ENCODE measurements around the gene PABPN1. TPM values are rescaled to one million over a fixed set of nuclear protein-coding genes. Genes with fewer than 3 reads are reported as not detected.

The PABPN1 gene
- polyA plus RNA-seq, 3 donors = 54.4 to 356 (median 64.6) TPM

DNA sequence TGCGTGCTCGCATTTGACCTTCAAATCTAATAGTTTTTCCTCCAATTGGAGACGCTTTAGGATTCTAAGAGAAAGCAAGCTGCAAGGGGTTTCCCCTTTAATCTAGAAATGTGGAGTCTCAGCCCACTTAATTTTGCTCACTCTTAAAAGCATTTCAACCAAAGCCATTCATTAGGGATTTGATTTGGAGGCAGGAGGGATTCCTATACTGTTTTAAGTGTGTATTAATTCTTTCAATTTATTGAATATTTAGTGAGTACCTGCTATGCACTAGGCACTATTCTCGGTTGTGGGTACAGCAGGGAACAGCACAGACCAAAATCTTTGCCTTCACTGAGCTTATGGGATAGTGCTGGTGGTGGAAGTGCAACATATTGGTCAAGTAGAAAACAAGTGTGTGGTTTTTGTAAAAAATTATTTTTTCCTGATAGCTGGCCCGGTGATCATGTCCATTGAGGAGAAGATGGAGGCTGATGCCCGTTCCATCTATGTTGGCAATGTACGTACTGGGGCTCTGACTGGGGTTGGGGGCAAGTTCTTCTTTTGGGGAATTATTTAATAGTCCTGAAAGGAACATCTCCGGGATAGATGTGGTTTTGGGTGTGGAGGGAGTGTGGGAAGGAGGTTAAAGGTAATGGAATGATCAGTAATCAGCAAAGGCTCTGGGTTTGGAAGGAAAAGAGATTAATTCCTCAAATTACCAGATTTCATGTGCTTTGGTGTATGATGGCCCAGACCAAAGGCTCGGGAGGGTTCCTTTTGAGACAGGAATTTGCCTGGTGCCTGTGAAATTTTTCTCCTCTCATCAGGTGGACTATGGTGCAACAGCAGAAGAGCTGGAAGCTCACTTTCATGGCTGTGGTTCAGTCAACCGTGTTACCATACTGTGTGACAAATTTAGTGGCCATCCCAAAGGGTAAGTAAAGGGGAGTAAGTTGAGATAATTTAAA is 1.6 kb downstream of the PABPN1 start:
- no peaks in the 10 kb centered on the region for H3K9me3 ChIP-seq (replicated peaks in 1 of 2; ENCODE audit: control insufficient read depth in 1 of 2, insufficient read depth in 1 of 2, low read length in 2 of 2)
- no peaks in the 10 kb centered on the region for H3K27me3 ChIP-seq (ENCODE audit: control insufficient read depth in 2 of 2, insufficient read depth in 2 of 2, low read length in 2 of 2)
- TF ChIP-seq, protein P1, sequence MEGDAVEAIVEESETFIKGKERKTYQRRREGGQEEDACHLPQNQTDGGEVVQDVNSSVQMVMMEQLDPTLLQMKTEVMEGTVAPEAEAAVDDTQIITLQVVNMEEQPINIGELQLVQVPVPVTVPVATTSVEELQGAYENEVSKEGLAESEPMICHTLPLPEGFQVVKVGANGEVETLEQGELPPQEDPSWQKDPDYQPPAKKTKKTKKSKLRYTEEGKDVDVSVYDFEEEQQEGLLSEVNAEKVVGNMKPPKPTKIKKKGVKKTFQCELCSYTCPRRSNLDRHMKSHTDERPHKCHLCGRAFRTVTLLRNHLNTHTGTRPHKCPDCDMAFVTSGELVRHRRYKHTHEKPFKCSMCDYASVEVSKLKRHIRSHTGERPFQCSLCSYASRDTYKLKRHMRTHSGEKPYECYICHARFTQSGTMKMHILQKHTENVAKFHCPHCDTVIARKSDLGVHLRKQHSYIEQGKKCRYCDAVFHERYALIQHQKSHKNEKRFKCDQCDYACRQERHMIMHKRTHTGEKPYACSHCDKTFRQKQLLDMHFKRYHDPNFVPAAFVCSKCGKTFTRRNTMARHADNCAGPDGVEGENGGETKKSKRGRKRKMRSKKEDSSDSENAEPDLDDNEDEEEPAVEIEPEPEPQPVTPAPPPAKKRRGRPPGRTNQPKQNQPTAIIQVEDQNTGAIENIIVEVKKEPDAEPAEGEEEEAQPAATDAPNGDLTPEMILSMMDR (IDR thresholded peaks at IDR 0.05) = no peak
- intact Hi-C loops (cut with micrococcal nuclease) = loop anchor here (5.0 to 10.0 kb wide), 4 partner anchors 36 to 242 kb away; partner anchors contain the start of genes ACIN1 (in 1 of the 2), AP1G2 (in 1 of the 2), C14orf119 (in 1 of the 2) and HOMEZ (in 1 of the 2)
- H3K9ac ChIP-seq (ENCODE audit: insufficient read depth, low read length, poor library complexity, severe bottlenecking) = peak overlapping the region; percentile 94
- H3K4me3 ChIP-seq (replicated peaks in 1 of 3; ENCODE audit: low read depth in 2 of 3, low read length in 3 of 3) = peak overlapping the region; percentile 74 to 92 (median 92)
- Mint-ChIP-seq H3K27ac (peak overlapping the region; percentile 94 to 98 (median 96)), H3K4me3 (peak overlapping the region; percentile 90 to 92), H3K27me3 (ENCODE audit: low read depth in 3 of 3) (peaks cover 0 to 2% (median 0%) of the 10 kb centered on the region in 3 donors), H3K36me3 (peaks cover 39 to 42% of the 10 kb centered on the region in 2 donors), H3K9me3 (peaks cover 0 to 3% (median 0%) of the 10 kb centered on the region in 7 donors), H3K4me1 (peaks cover 25% of the 10 kb centered on the region)
- H3K27ac ChIP-seq (ENCODE audit: low read depth in 1 of 2, low read length in 2 of 2) = peak overlapping the region in 1 of 2 donors; percentile 93
- DNase-seq = no peak
- H4K20me1 ChIP-seq (ENCODE audit: insufficient read depth, low read length) = peaks cover 24% of the 10 kb centered on the region
- H3K4me1 ChIP-seq (ENCODE audit: control insufficient read depth in 1 of 2, insufficient read depth in 2 of 2, low read length in 2 of 2) = peaks cover 23 to 24% of the 10 kb centered on the region in 2 donors
- peak overlapping the region; percentile 84 for H3K4me2 ChIP-seq (replicated peaks; ENCODE audit: extremely low read depth, low read length, poor library complexity, severe bottlenecking)
- 73% methylated on average over 4 of the region's 10 CpGs for WGBS (ENCODE audit: insufficient coverage)
- H3K36me3 ChIP-seq (replicated peaks in 1 of 2; ENCODE audit: control insufficient read depth in 1 of 2, insufficient read depth in 2 of 2, low read length in 2 of 2) = peaks cover 27 to 37% of the 10 kb centered on the region in 2 donors
- H3K79me2 ChIP-seq (ENCODE audit: insufficient read depth, low read length) = peaks cover 27% of the 10 kb centered on the region
- H2AFZ ChIP-seq (ENCODE audit: insufficient read depth, low read depth, low read length, poor library complexity, severe bottlenecking) = no peak overlapping the region

- no peak overlapping the region for H3K27ac ChIP-seq (ENCODE audit: low read depth in 1 of 2, low read length in 2 of 2)
- H3K4me3 ChIP-seq (replicated peaks in 1 of 3; ENCODE audit: low read depth in 2 of 3, low read length in 3 of 3) = no peak overlapping the region
- H4K20me1 ChIP-seq (ENCODE audit: insufficient read depth, low read length) = peaks cover 24% of the 10 kb centered on the region
- Mint-ChIP-seq H3K4me1 (peaks cover 25% of the 10 kb centered on the region), H3K36me3 (peaks cover 39 to 42% of the 10 kb centered on the region in 2 donors), H3K27me3 (ENCODE audit: low read depth in 3 of 3) (peaks cover 0 to 2% (median 0%) of the 10 kb centered on the region in 3 donors), H3K9me3 (peaks cover 0 to 3% (median 0%) of the 10 kb centered on the region in 7 donors), H3K4me3 (no peak overlapping the region), H3K27ac (peak overlapping the region in 1 of 7 donors; percentile 63)
- 86% methylated on average over 5 of the region's 18 CpGs for WGBS (ENCODE audit: insufficient coverage)
- peaks cover 27% of the 10 kb centered on the region for H3K79me2 ChIP-seq (ENCODE audit: insufficient read depth, low read length)
- no peak overlapping the region for H3K9ac ChIP-seq (ENCODE audit: insufficient read depth, low read length, poor library complexity, severe bottlenecking)
- no peak overlapping the region for H2AFZ ChIP-seq (ENCODE audit: insufficient read depth, low read depth, low read length, poor library complexity, severe bottlenecking)
- H3K4me1 ChIP-seq (ENCODE audit: control insufficient read depth in 1 of 2, insufficient read depth in 2 of 2, low read length in 2 of 2) = peaks cover 23 to 24% of the 10 kb centered on the region in 2 donors
- no peak for DNase-seq
- TF ChIP-seq, protein P1 (IDR thresholded peaks at IDR 0.05) = no peak
- no peaks in the 10 kb centered on the region for H3K27me3 ChIP-seq (ENCODE audit: control insufficient read depth in 2 of 2, insufficient read depth in 2 of 2, low read length in 2 of 2)
- H3K36me3 ChIP-seq (replicated peaks in 1 of 2; ENCODE audit: control insufficient read depth in 1 of 2, insufficient read depth in 2 of 2, low read length in 2 of 2) = peaks cover 27 to 37% of the 10 kb centered on the region in 2 donors
- intact Hi-C loops (cut with micrococcal nuclease) = loop anchor here (5.0 to 10.0 kb wide), 4 partner anchors 37 to 241 kb away; partner anchors contain the start of genes ACIN1 (in 1 of the 2), AP1G2 (in 1 of the 2), C14orf119 (in 1 of the 2) and HOMEZ (in 1 of the 2)
- no peak overlapping the region for H3K4me2 ChIP-seq (replicated peaks; ENCODE audit: extremely low read depth, low read length, poor library complexity, severe bottlenecking)
- H3K9me3 ChIP-seq (replicated peaks in 1 of 2; ENCODE audit: control insufficient read depth in 1 of 2, insufficient read depth in 1 of 2, low read length in 2 of 2) = no peaks in the 10 kb centered on the region
Measured at GRCh38 chr14:23323838-23324454, 2.7 kb downstream of the PABPN1 start.
